ENCODE measurements around the gene PIM1.

Gene PIM1

GRCh38 chr6:37143585-37143984 lies 26.4 kb upstream of the PIM1 start:
- Histone ChIP-seq H3K79me2 (ENCODE audit: low read length) (peaks cover 3% of the 10 kb centered on the region; the same call in 1 of the 2 replicates), H3K36me3 (replicated peaks; ENCODE audit: low read depth, low read length) (no peaks in the 10 kb centered on the region), H3K4me3 (ENCODE audit: low read length) (peak overlapping the region; percentile 1; the same call in 1 of the 2 replicates), H3K27ac (ENCODE audit: low read length) (peak overlapping the region; percentile 95), H4K20me1 (ENCODE audit: insufficient read depth, low read length) (no peaks in the 10 kb centered on the region), H3K4me1 (ENCODE audit: low read length) (peaks cover 92% of the 10 kb centered on the region), H2AFZ (ENCODE audit: low read depth, low read length) (no peak overlapping the region), H3K9ac (ENCODE audit: low read length) (peak overlapping the region; percentile 64), H3K9me3 (ENCODE audit: insufficient read depth, low read length) (no peaks in the 10 kb centered on the region), H3K4me2 (ENCODE audit: low read length) (peak overlapping the region; percentile 58), H3K27me3 (ENCODE audit: low read depth, low read length) (no peaks in the 10 kb centered on the region)
- no peak for TF ChIP-seq EZH2phosphoT487 (IDR thresholded peaks at IDR 0.05; ENCODE audit: low read depth)
- TF ChIP-seq CTCF (IDR thresholded peaks at IDR 0.05; ENCODE audit: low read depth, low read length), result no peak

GRCh38 chr6:37145443-37145842 lies 24.5 kb upstream of the PIM1 start:
- H3K4me1 ChIP-seq (ENCODE audit: low read length), result peaks cover 92% of the 10 kb centered on the region
- H3K27ac ChIP-seq (ENCODE audit: low read length), result peak overlapping the region; percentile 95
- H3K4me2 ChIP-seq (ENCODE audit: low read length), result peak overlapping the region; percentile 58
- no peaks in the 10 kb centered on the region for H3K36me3 ChIP-seq (replicated peaks; ENCODE audit: low read depth, low read length)
- no peaks in the 10 kb centered on the region for H3K9me3 ChIP-seq (ENCODE audit: insufficient read depth, low read length)
- H3K4me3 ChIP-seq (ENCODE audit: low read length), result peak overlapping the region; percentile 21; the same call in 1 of the 2 replicates
- no peak for TF ChIP-seq CTCF (IDR thresholded peaks at IDR 0.05; ENCODE audit: low read depth, low read length)
- H3K9ac ChIP-seq (ENCODE audit: low read length), result peak overlapping the region; percentile 64
- peak overlapping the region; percentile 20; the same call in 1 of the 2 replicates for H2AFZ ChIP-seq (ENCODE audit: low read depth, low read length)
- H3K79me2 ChIP-seq (ENCODE audit: low read length), result no peaks in the 10 kb centered on the region
- no peaks in the 10 kb centered on the region for H3K27me3 ChIP-seq (ENCODE audit: low read depth, low read length)
- no peaks in the 10 kb centered on the region for H4K20me1 ChIP-seq (ENCODE audit: insufficient read depth, low read length)

DNA sequence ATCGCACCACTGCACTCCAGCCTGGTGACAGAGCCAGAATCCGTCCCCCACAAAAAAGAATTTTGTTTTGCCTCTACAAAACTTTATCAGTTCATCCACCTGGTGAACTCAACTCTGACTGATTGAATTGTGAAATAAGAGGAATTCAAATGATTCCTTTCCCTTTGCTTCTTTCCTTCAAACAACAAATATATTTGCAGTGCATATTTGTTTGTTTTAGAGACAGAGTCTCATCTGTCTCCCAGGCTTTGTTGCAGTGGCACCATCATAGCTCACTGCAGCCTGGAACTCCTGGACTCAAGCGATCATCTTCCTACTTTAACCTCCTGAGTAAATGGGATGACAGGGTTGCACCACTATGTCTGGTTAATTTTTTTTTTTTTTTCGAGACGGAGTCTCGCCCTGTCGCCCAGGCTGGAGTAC lies 23.2 kb upstream of the PIM1 start:
- Histone ChIP-seq H3K27me3 (ENCODE audit: low read depth, low read length) (no peaks in the 10 kb centered on the region), H3K4me3 (ENCODE audit: low read length) (no peak overlapping the region), H3K9ac (ENCODE audit: low read length) (no peak overlapping the region), H3K79me2 (ENCODE audit: low read length) (no peaks in the 10 kb centered on the region), H3K4me2 (ENCODE audit: low read length) (no peak overlapping the region), H3K4me1 (ENCODE audit: low read length) (peaks cover 92% of the 10 kb centered on the region), H3K27ac (ENCODE audit: low read length) (peak overlapping the region; percentile 95), H3K9me3 (ENCODE audit: insufficient read depth, low read length) (no peaks in the 10 kb centered on the region), H2AFZ (ENCODE audit: low read depth, low read length) (no peak overlapping the region), H4K20me1 (ENCODE audit: insufficient read depth, low read length) (no peaks in the 10 kb centered on the region), H3K36me3 (replicated peaks; ENCODE audit: low read depth, low read length) (no peaks in the 10 kb centered on the region)
- TF ChIP-seq CTCF (IDR thresholded peaks at IDR 0.05; ENCODE audit: low read depth, low read length) (no peak), EZH2phosphoT487 (IDR thresholded peaks at IDR 0.05; ENCODE audit: low read depth) (no peak)

DNA sequence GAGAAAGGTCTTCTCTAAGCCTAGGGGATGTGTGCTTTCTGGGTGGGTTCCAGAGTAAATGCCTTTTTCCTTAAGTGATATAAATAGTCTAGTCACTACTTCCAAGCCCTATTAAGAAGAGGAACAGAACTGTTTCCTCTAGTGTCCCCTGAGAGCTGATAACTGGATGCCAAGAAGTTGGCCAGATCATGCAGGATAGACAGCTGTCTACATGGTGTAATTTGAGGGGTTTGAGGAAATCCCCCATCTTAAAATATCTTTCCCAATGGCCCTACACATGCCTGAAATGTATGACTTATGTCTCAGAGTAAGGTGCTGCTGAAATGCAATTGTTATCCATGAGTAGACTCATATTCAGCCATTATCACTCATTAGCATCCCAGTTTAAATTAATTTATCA lies 20.2 kb upstream of the PIM1 start:
- no peaks in the 10 kb centered on the region for H3K36me3 ChIP-seq (replicated peaks; ENCODE audit: low read depth, low read length)
- peak overlapping the region; percentile 94 for H3K27ac ChIP-seq (ENCODE audit: low read length)
- no peaks in the 10 kb centered on the region for H4K20me1 ChIP-seq (ENCODE audit: insufficient read depth, low read length)
- TF ChIP-seq EZH2phosphoT487 (IDR thresholded peaks at IDR 0.05; ENCODE audit: low read depth), result no peak
- TF ChIP-seq CTCF (IDR thresholded peaks at IDR 0.05; ENCODE audit: low read depth, low read length), result no peak
- peaks cover 92% of the 10 kb centered on the region for H3K4me1 ChIP-seq (ENCODE audit: low read length)
- peak overlapping the region; percentile 56 for H3K4me2 ChIP-seq (ENCODE audit: low read length)
- H3K4me3 ChIP-seq (ENCODE audit: low read length), result peak overlapping the region; percentile 13; the same call in 1 of the 2 replicates
- no peak overlapping the region for H2AFZ ChIP-seq (ENCODE audit: low read depth, low read length)
- H3K79me2 ChIP-seq (ENCODE audit: low read length), result 0 out of 2 replicates have a peak, but pooled peaks cover 3% of the 10 kb centered on the region
- peak overlapping the region; percentile 81 for H3K9ac ChIP-seq (ENCODE audit: low read length)
- no peaks in the 10 kb centered on the region for H3K27me3 ChIP-seq (ENCODE audit: low read depth, low read length)
- no peaks in the 10 kb centered on the region for H3K9me3 ChIP-seq (ENCODE audit: insufficient read depth, low read length)

Measured in OCI-LY3 (cell line).